Epithelial cell of proximal tubule (primary cell): Measurements from ENCODE around the gene GRID1. TPM values are rescaled to one million over a fixed set of nuclear protein-coding genes. Genes with fewer than 3 reads are reported as not detected.

ENCODE experiments used
- DNase-seq: peaks from one replicate; pipeline ENCODE4 v3.0.0-alpha.2; 2011; ENCODE audit warnings: low read depth
- H3K4me3 ChIP-seq: 2 replicates; pipeline ENCODE4 v1.5.1; 2011; ENCODE audit warnings: low read depth, mild to moderate bottlenecking, low read length
- total RNA-seq: library from RNA; depleted of rRNA; stranded (reverse); fragments of >200 nt; gene quantifications from 2 replicates; pipeline ENCODE4 v1.2.3, GENCODE V29; 2015
- TF ChIP-seq, protein P1 (sequence below): conservative IDR thresholded peaks from 2 replicates; pipeline ENCODE4 v1.5.1; 2012; ENCODE audit warnings: low read depth, mild to moderate bottlenecking, low read length

GRID1 gene
- total RNA-seq, 1 donor from 2014 or later = 0.52 TPM

DNA sequence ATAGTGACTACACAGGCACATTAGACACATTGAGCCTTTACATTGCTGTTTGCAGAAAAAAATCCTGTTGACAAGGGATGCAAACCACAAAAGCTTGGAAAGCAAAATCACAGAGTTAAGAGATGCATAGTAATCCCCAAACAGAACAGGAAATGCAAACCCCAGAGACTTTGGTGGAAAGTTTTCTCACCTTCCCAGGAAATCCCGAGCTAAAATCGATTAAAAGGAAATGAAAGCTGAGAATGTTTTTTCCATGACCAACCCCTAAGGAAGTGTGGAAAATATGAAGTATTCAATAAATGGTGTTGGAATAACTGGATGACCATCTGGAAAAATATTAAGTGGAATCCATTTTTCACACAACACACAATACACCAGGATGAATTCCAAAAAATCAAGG, 598.7 kb downstream of the GRID1 start:
- no peak overlapping the region for H3K4me3 ChIP-seq
- TF ChIP-seq, protein P1, sequence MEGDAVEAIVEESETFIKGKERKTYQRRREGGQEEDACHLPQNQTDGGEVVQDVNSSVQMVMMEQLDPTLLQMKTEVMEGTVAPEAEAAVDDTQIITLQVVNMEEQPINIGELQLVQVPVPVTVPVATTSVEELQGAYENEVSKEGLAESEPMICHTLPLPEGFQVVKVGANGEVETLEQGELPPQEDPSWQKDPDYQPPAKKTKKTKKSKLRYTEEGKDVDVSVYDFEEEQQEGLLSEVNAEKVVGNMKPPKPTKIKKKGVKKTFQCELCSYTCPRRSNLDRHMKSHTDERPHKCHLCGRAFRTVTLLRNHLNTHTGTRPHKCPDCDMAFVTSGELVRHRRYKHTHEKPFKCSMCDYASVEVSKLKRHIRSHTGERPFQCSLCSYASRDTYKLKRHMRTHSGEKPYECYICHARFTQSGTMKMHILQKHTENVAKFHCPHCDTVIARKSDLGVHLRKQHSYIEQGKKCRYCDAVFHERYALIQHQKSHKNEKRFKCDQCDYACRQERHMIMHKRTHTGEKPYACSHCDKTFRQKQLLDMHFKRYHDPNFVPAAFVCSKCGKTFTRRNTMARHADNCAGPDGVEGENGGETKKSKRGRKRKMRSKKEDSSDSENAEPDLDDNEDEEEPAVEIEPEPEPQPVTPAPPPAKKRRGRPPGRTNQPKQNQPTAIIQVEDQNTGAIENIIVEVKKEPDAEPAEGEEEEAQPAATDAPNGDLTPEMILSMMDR = no peak
- DNase-seq = no peak

DNA sequence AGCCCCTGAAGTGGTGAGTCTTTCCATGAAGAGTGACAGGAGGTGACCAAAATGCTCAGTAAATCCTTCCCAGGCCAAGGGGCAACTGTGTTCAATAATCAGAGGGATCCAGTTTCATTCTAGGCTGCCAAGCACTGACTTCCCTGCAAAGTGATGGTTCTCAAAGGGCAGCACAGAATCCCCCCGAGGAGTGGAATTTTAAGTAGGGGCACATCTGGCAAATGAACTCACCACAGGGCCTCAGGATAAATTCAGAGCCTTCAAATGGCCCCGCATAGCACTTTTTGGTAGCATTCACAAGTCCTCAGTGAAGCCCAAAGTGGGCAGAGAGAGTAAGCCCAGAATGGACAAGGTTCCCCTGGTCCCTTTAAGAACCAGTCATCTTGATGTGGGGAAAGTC, 602.5 kb downstream of the GRID1 start:
- DNase-seq = no peak
- no peak overlapping the region for H3K4me3 ChIP-seq
- TF ChIP-seq, protein P1 = no peak

DNA sequence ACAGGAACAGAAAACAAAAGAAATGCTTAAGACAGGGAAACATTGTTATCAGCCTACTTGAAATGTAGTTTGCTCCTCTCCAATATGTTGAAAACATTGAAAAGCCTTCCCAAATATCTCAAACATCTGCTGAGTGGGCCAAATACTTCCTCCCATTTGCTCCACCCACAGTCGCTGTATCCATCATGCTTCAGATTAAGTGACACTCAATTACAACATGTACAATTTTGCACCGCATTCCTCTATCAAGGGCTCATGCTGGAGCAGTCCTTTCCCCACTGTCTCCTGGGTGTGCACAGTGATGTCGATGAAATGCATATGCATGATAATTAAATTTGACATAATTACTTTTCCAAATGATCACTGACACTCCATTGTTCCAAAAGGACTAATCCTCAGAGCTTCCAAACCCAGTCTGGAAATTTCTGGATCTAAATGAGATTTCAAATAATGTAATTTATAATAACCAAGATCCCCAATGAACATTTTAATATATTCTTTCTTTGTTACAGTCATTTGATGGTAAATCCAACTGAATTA, 604.6 kb downstream of the GRID1 start:
- H3K4me3 ChIP-seq = no peak overlapping the region
- DNase-seq = no peak
- TF ChIP-seq, protein P1 = no peak

DNA sequence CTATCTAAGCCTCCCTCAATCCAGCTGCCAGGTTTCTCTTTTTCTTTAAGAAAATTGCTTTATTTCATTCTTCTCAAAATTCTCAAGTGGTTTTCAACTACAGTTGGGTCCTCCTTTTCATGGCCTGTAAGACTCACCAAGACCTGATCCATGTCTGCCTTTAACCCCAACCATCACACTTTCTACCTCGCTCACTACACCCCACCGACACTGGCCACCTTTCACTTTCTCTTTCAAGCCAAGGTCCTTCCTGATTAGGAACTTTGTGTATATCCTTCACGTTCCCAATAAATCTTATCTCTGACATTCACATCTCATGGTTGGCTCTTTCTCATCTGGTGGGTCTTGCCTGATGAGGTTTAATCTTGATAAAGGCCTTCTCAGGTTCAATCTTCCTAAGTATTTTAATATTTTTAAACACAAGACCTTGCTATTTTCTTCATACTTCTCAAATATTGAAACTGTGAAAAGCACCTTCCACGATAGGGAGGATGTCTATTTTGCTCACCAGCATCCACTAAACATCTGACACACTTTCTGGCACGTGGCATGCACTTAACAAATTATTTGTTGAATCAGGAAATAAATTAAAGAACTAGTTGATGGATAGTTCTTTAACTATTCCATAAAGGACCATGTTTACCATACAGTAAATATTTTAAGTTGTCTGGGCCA, 624.8 kb downstream of the GRID1 start:
- H3K4me3 ChIP-seq = no peak overlapping the region
- DNase-seq = no peak
- TF ChIP-seq, protein P1 = no peak

DNA sequence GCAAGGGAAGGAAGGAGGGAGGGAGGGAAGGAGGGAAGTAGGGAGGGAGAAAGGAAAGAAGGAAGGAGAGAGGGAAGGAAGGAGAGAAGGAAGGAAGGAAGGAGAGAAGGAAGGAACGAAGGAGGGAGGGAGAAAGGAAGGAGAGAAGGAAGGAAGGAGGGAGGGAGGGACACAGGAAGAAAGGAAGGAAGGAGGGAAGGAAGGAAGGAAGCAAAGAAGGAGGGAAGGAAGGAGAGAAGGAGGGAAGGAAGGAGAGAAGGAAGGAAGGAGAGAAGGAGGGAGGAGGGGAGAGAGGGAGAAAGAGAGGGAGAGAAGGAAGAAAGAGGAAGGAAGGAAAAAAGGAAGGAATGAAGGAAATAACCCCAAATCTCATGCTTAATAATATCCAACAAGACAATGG, 630.6 kb downstream of the GRID1 start:
- TF ChIP-seq, protein P1 = no peak
- DNase-seq = no peak

DNA sequence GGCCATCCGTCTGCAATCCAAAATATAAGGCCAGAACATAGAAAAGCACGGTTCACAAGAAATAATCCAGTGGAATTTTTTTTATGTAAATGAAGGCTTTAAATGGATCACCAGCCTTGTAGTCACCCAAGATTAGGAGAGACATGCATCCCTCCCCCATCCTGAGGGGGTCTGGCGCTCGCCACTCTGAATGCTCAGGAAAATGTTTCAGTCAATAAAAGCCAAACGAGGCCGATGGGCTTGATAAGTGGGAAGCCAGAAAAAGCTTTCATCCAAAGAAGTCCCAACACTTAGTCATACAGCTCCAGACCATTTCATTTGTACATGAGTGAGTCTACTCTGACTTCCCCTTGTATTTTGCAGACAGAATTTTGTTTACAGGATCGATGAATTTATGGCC, 631.8 kb downstream of the GRID1 start:
- DNase-seq = no peak
- H3K4me3 ChIP-seq = no peak overlapping the region
- TF ChIP-seq, protein P1 = no peak

More for the DNA sequence above, 630.6 kb downstream of the GRID1 start:
- H3K4me3 ChIP-seq = no peak overlapping the region

DNA sequence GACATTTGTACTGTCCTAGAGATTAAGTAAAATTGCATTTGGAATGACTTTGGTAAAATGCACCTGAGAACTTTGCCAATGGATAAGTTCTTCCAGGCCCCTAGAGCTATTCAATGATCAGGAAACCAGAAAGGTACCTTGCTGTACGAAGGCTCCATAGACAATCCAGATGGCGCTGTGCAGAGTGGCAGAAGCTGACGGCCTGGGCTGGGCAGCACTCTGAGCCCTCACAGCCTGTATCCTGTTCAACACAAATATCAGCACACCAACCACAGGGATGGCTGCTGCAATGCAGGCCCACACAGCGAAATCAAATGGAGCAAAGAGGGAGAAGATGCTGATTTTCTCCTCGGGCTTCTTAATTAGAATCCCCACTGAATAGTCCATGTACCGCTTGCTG, 642.4 kb downstream of the GRID1 start:
- no peak overlapping the region for H3K4me3 ChIP-seq
- DNase-seq = no peak
- TF ChIP-seq, protein P1 = no peak
